HG03342 (cell line): Measurements from ENCODE around the gene TP53INP2.
"Not testable (repeated sequence)": the region's sequence is repeated elsewhere in the genome, so short reads cannot be mapped to it uniquely, and the experiment has no call there.

Experiments
- ATAC-seq: cut with Tn5 transposase; IDR thresholded peaks from one replicate; pipeline ENCODE4 v1.9.1; 2021; ENCODE audit warnings: mild to moderate bottlenecking, moderate library complexity; ENCODE audit not compliant: unreplicated experiment

TP53INP2 gene

GRCh38 chr20:34705397-34706301, 1.5 kb downstream of the TP53INP2 start:
- ATAC-seq = no peak

GRCh38 chr20:34706302-34706875, 2.2 kb downstream of the TP53INP2 start:
- no peak for ATAC-seq

GRCh38 chr20:34706912-34707784, 3.0 kb downstream of the TP53INP2 start:
- ATAC-seq = no peak

GRCh38 chr20:34708621-34709043, 4.5 kb downstream of the TP53INP2 start:
- ATAC-seq = peak; percentile 1

- ATAC-seq = peak; percentile 47
Observed at GRCh38 chr20:34709044-34709830, 5.1 kb downstream of the TP53INP2 start.

GRCh38 chr20:34709831-34710567, 5.9 kb downstream of the TP53INP2 start:
- peak; percentile 30 for ATAC-seq

GRCh38 chr20:34710568-34710839, 6.4 kb downstream of the TP53INP2 start:
- ATAC-seq = no peak

- ATAC-seq = no peak
Observed at GRCh38 chr20:34710861-34711574, 6.9 kb downstream of the TP53INP2 start.

GRCh38 chr20:34711813-34712430, 7.8 kb downstream of the TP53INP2 start:
- no peak for ATAC-seq

- ATAC-seq = no peak
Observed at GRCh38 chr20:34712525-34713192, 8.5 kb downstream of the TP53INP2 start.

GRCh38 chr20:34713194-34713943, 9.2 kb downstream of the TP53INP2 start:
- ATAC-seq = no peak

- ATAC-seq = not testable (repeated sequence)
Observed at GRCh38 chr20:34713944-34714515, 9.9 kb downstream of the TP53INP2 start.

- no peak for ATAC-seq
Observed at GRCh38 chr20:34715384-34715783, 11.2 kb downstream of the TP53INP2 start.

- no peak for ATAC-seq
Observed at GRCh38 chr20:34716921-34717229, 12.7 kb downstream of the TP53INP2 start.

GRCh38 chr20:34717230-34718095, 13.3 kb downstream of the TP53INP2 start:
- no peak for ATAC-seq

- ATAC-seq = peak; percentile 78
Observed at GRCh38 chr20:34719242-34720017, 15.3 kb downstream of the TP53INP2 start.
